ENCODE results near the gene CBLL1. TPM values are rescaled to one million over a fixed set of nuclear protein-coding genes. Genes with fewer than 3 reads are reported as not detected.

CBLL1 gene
- total and polyA plus RNA-seq, 9 donors, result 12.2 to 47.1 (median 25.6) TPM

DNA sequence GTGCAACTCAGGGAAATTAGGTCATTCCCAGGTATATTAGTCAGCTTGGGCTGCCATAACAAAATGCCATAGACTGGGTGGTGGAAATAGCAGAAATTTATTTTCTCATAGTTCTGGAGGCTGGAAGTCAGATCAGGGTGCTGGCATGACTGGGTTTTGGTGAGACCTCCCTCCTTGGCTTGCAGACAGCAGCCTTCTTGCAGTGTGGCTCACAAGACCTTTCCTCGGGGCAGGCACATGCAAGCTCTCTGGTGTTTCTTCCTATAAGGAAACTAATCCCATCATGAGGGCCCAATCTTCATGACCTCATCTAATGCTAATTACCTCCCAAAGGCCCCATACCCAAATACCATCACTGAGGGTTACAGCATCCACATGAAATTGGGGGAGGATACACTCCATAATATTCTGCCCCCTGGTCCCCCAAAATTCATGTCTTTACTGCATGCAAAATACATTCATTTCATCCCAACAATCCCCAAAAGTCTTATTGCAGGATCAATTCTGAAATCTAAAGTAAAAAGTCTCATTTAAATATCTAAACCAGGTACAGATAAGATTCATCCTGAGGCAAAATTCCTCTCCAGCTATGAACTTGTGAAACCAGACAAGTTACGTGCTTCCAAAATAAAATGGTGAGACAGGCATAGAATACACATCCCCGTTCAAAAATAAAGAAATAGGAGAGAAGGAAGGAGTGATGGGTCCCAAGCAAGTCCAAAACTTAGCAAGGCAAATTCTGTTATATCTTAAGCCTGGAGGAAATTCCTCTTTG is 17.4 kb upstream of the CBLL1 start:
- intact Hi-C loops (cut with DNase I), result loop anchor here in 2 of 4 donors (5.0 to 10.0 kb wide), 3 partner anchors 162 to 932 kb away; partner anchors contain the start of genes COG5 (in 1 of the 2) and DUS4L (in 1 of the 2)
- WGBS, 3 donors, result 72 to 88% (median 76%) methylated on average over 3 of the region's 3 CpGs
- TF ChIP-seq, protein P1, sequence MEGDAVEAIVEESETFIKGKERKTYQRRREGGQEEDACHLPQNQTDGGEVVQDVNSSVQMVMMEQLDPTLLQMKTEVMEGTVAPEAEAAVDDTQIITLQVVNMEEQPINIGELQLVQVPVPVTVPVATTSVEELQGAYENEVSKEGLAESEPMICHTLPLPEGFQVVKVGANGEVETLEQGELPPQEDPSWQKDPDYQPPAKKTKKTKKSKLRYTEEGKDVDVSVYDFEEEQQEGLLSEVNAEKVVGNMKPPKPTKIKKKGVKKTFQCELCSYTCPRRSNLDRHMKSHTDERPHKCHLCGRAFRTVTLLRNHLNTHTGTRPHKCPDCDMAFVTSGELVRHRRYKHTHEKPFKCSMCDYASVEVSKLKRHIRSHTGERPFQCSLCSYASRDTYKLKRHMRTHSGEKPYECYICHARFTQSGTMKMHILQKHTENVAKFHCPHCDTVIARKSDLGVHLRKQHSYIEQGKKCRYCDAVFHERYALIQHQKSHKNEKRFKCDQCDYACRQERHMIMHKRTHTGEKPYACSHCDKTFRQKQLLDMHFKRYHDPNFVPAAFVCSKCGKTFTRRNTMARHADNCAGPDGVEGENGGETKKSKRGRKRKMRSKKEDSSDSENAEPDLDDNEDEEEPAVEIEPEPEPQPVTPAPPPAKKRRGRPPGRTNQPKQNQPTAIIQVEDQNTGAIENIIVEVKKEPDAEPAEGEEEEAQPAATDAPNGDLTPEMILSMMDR (IDR thresholded peaks at IDR 0.05), result no peak
- TF ChIP-seq POLR2A (IDR thresholded peaks at IDR 0.05) (no peak), EP300 (IDR thresholded peaks at IDR 0.05) (no peak)

DNA sequence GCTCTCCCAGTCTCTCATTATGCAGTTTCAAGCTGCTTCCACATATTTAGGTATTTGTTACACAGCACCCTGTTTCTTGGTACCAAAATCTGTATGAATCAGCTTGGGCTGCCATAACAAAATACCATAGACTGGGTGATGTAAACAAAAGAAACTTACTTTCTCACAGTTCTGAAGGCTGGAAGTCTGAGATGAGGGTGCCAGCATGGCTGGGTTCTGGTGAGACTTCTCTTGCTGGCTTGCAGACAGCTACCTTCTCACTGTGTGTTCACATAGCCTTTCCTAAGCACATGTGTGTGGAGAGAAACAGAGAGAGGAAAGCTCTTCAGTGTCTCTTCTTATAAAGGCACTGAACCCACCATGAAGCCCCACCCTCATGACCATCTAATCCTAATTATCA is 15.7 kb upstream of the CBLL1 start:
- Histone ChIP-seq H3K27ac (no peak overlapping the region), H3K36me3 (no peaks in the 10 kb centered on the region), H3K9me3 (no peaks in the 10 kb centered on the region), H3K4me3 (no peak overlapping the region), H3K4me1 (ENCODE audit: insufficient read depth) (no peaks in the 10 kb centered on the region), H3K27me3 (no peaks in the 10 kb centered on the region)
- intact Hi-C loops (cut with DNase I), result loop anchor here in 2 of 4 donors (5.0 to 10.0 kb wide), 3 partner anchors 163 to 933 kb away; partner anchors contain the start of genes COG5 (in 1 of the 2) and DUS4L (in 1 of the 2)
- no peak for DNase-seq
- TF ChIP-seq, protein P1 (IDR thresholded peaks at IDR 0.05), result no peak
- TF ChIP-seq POLR2A (IDR thresholded peaks at IDR 0.05) (no peak), EP300 (IDR thresholded peaks at IDR 0.05) (no peak)

More for the DNA sequence above, 17.4 kb upstream of the CBLL1 start:
- Histone ChIP-seq H3K27ac (no peak overlapping the region), H3K36me3 (no peaks in the 10 kb centered on the region), H3K4me1 (ENCODE audit: insufficient read depth) (no peaks in the 10 kb centered on the region), H3K9me3 (no peaks in the 10 kb centered on the region), H3K27me3 (no peaks in the 10 kb centered on the region), H3K4me3 (no peak overlapping the region)
- no peak for DNase-seq

DNA sequence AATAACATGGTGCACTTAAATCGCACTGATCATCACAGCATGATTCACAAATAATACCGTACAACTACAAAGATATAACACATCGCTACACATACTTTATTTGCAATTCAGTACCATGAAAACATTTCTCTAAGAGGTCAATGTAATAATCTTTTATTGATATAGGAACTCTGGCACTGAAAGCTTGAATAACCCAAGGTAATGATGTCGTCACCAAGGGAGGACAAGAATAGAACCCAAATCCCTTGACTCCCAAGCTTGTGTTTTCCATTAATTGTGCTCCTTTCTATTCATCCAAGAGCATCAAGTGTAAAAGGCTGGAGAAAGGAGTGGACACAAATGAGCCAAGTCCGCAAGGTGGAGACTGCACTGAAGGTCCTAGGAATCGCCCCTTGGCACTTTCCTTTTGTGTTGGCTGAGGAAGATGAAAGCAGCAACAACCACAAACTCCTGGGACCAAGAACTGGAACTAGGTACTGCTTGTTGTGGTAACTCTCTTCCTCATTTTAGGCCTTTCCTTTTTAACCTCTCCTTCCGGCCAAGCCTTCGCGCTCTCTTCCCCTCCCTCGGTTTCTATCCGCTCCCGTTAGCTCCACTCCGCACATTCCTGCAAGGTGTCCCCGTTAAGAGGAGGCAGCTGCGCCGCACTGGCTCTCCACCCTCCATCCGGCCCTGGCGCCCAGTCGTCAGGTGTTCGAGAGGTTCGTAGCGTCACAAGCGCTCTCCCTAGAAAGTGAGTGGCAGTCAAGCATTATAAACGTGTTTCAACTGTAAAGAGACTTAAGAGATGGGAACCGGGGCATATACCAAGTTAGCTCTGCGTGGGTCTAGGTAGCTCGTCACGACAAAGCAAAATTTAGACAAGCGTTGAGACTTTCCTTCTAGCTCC is 1.0 kb upstream of the CBLL1 start:
- H3K36me3 ChIP-seq, result no peaks in the 10 kb centered on the region
- DNase-seq, result peak in 3 of 5 donors; percentile 17 to 66 (median 66)
- intact Hi-C loops (cut with DNase I), result loop anchor here in 1 of 4 donors (5.0 kb wide), 1 partner anchor 129 kb away; no protein-coding TSS in a partner anchor
- H3K27me3 ChIP-seq, result no peaks in the 10 kb centered on the region
- H3K27ac ChIP-seq, result peak overlapping the region; percentile 82 to 96
- H3K4me1 ChIP-seq (ENCODE audit: insufficient read depth), result peaks cover 7% of the 10 kb centered on the region
- H3K4me3 ChIP-seq, result peak overlapping the region; percentile 95
- no peaks in the 10 kb centered on the region for H3K9me3 ChIP-seq
- 16 to 20% (median 17%) methylated on average over 29 of the region's 29 CpGs for WGBS, 3 donors
- TF ChIP-seq, protein P1 (IDR thresholded peaks at IDR 0.05), result no peak
- TF ChIP-seq POLR2A (IDR thresholded peaks at IDR 0.05) (no peak), EP300 (IDR thresholded peaks at IDR 0.05) (no peak)

DNA sequence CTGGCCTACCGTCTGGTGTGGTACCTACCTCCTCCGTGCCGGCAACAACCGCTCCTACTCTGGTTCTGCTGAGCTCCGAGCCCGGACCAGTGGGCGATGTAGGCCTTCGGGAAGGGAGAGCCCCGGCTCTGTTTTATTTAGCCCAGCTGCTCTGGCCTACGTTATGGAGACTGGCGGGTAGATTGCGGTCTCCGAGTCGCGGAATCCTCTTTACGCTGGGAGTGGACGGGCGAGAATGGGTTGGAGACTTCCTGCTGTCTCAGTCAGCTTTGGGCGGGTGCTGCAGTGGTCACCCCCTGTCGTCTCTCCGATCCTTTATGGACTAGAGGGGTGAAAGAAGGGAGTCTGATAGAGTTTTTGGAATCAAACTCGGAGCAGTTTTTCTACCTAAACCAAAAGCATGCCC is 406 bp downstream of the CBLL1 start:
- WGBS, 3 donors, result 0 to 1% (median 1%) methylated on average over 22 of the region's 22 CpGs
- Histone ChIP-seq H3K9me3 (no peaks in the 10 kb centered on the region), H3K4me3 (peak overlapping the region; percentile 95), H3K27me3 (no peaks in the 10 kb centered on the region), H3K4me1 (ENCODE audit: insufficient read depth) (peaks cover 7% of the 10 kb centered on the region), H3K27ac (peak overlapping the region; percentile 82 to 96), H3K36me3 (no peaks in the 10 kb centered on the region)
- intact Hi-C loops (cut with DNase I), result loop anchor here in 1 of 4 donors (5.0 kb wide), 1 partner anchor 128 kb away; no protein-coding TSS in a partner anchor
- no peak for DNase-seq
- TF ChIP-seq EP300 (IDR thresholded peaks at IDR 0.05) (no peak), POLR2A (IDR thresholded peaks at IDR 0.05) (no peak)
- TF ChIP-seq, protein P1 (IDR thresholded peaks at IDR 0.05), result no peak

All from ovary (tissue), 9 donors.